Nephron (organoid): ENCODE measurements around the gene TMTC2.

Experiments used
- H3K27ac Mint-ChIP-seq, 3 experiments: 2 replicates each; pipeline ENCODE4 v1.8.0; 2020; ENCODE audit warnings: mixed read lengths in 3 of 3, mild to moderate bottlenecking in 2 of 3, moderate library complexity in 1 of 3
- H3K27me3 Mint-ChIP-seq: 2 replicates; pipeline ENCODE4 v1.8.0; 2021; ENCODE audit warnings: low read depth, mild to moderate bottlenecking, moderate library complexity, mixed read lengths
- H3K36me3 Mint-ChIP-seq: 2 replicates; pipeline ENCODE4 v1.8.0; 2020; ENCODE audit warnings: low read depth, mixed read lengths
- H3K4me1 Mint-ChIP-seq: 2 replicates; pipeline ENCODE4 v1.8.0; 2020; ENCODE audit warnings: mixed read lengths
- H3K4me3 Mint-ChIP-seq, 3 experiments: 2 replicates each; pipeline ENCODE4 v1.8.0; 2020; ENCODE audit warnings: mild to moderate bottlenecking in 3 of 3, mixed read lengths in 3 of 3, moderate library complexity in 2 of 3
- H3K9me3 Mint-ChIP-seq: 2 replicates; pipeline ENCODE4 v1.8.0; 2020; ENCODE audit warnings: mixed read lengths
- CTCF ChIP-seq, 3 experiments: fragments of 200-600 bp; sonication (generic); IDR thresholded peaks; one replicate each; pipeline ENCODE4 v1.5.0; 2021; ENCODE audit warnings: antibody characterized with exemption in 3 of 3; ENCODE audit not compliant: unreplicated experiment in 3 of 3

TMTC2 gene

GRCh38 chr12:82857276-82857675 lies 170.6 kb downstream of the TMTC2 start:
- TF ChIP-seq CTCF (IDR thresholded peaks at IDR 0.05; ENCODE audit: unreplicated experiment in 3 of 3): no peak
- Mint-ChIP-seq H3K27me3 (no peaks in the 10 kb centered on the region), H3K36me3 (peaks cover 22% of the 10 kb centered on the region), H3K27ac (peak overlapping the region; percentile 90 to 97 (median 94)), H3K9me3 (no peaks in the 10 kb centered on the region), H3K4me3 (peak overlapping the region in 2 of 3 experiments; percentile 16 to 19), H3K4me1 (peaks cover 29% of the 10 kb centered on the region)

DNA sequence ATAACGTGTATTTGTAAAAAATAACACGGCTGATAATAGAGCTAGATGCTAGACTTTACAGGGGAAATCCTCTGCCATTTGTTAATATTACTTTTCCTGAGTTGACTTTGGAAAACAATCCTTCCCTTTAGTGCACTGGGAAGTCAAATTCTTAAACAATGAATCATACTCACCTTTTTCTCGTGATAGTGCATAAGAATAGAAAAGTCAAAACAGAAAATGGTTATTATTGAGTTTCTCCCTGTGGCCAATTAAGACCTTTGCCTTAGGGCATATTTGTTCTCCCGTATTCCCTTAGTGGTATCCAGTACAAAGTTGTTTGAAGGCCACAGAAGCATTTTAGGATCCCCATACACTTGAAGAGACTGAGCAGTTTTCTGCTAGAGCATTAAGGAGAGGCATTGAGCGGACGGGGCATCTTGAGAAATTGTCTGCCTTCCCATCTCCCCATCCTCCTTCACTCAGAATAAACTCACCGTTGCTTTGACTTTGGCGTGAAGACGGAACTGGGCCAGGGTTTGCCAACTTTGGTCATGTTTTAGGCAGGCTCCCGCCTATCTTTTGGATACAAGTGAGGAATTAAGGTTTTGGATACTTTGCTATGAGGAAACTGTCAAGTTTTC lies 171.3 kb downstream of the TMTC2 start:
- Mint-ChIP-seq H3K27ac (peak overlapping the region; percentile 90 to 97 (median 94)), H3K4me1 (peaks cover 33% of the 10 kb centered on the region), H3K27me3 (no peaks in the 10 kb centered on the region), H3K9me3 (no peaks in the 10 kb centered on the region), H3K4me3 (peak overlapping the region in 1 of 3 experiments; percentile 3), H3K36me3 (peaks cover 22% of the 10 kb centered on the region)
- TF ChIP-seq CTCF (IDR thresholded peaks at IDR 0.05; ENCODE audit: unreplicated experiment in 3 of 3): no peak

GRCh38 chr12:82858534-82858917 lies 171.8 kb downstream of the TMTC2 start:
- H3K36me3 Mint-ChIP-seq: peaks cover 22% of the 10 kb centered on the region
- no peaks in the 10 kb centered on the region for H3K9me3 Mint-ChIP-seq
- no peak overlapping the region for H3K4me3 Mint-ChIP-seq
- H3K27ac Mint-ChIP-seq: peak overlapping the region in 2 of 3 experiments; percentile 90 to 97
- peaks cover 38% of the 10 kb centered on the region for H3K4me1 Mint-ChIP-seq
- no peak for TF ChIP-seq CTCF (IDR thresholded peaks at IDR 0.05; ENCODE audit: unreplicated experiment in 3 of 3)
- no peaks in the 10 kb centered on the region for H3K27me3 Mint-ChIP-seq

DNA sequence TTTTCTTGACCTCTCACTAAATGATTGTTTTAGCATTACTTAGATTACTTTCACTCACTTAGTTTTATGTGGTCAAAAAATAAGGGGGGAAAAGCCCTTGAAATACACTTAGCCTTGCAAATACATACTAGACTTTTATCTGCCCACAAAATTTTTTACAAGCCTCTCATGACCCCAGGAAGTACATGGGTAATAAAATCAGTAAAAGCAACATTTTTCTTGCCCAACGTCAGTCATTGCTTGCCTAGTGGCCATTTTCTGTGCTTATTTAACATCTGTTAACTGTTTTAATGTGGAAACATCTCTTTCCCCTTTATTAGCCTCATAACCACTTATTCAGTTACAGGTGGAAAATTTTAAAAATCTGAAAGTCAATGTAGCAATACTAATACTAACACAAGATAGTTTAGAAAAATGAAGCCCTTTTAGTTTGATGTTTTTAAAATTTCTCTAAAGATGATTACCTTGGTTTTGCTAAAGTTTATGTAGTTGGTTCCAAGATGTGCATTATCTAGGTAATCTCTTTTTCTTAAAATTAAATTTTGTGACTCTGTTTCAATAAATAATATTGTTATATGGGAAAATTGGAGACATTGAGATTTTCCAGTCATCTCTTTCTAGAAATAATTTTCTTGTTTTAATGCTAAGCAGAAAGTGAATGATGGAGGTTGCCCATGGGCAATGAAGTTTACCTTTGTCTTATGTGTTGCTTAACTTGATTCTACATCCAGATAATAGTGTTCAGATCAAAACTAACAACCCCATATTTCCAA lies 175.5 kb downstream of the TMTC2 start:
- Mint-ChIP-seq H3K36me3 (peaks cover 21% of the 10 kb centered on the region), H3K4me1 (peaks cover 43% of the 10 kb centered on the region), H3K27me3 (no peaks in the 10 kb centered on the region), H3K4me3 (no peak overlapping the region), H3K9me3 (no peaks in the 10 kb centered on the region), H3K27ac (peak overlapping the region; percentile 75 to 82 (median 78))
- TF ChIP-seq CTCF (IDR thresholded peaks at IDR 0.05; ENCODE audit: unreplicated experiment in 3 of 3): no peak

- Mint-ChIP-seq H3K27ac (peak overlapping the region; percentile 75 to 82 (median 78)), H3K9me3 (no peaks in the 10 kb centered on the region), H3K4me3 (peak overlapping the region in 1 of 3 experiments; percentile 20), H3K4me1 (peaks cover 39% of the 10 kb centered on the region), H3K27me3 (no peaks in the 10 kb centered on the region), H3K36me3 (peaks cover 14% of the 10 kb centered on the region)
- no peak for TF ChIP-seq CTCF (IDR thresholded peaks at IDR 0.05; ENCODE audit: unreplicated experiment in 3 of 3)
These were observed 176.4 kb downstream of the TMTC2 start for GRCh38 chr12:82862876-82863649.
